ENCODE measurements around the gene BHLHA15. TPM values are rescaled to one million over a fixed set of nuclear protein-coding genes. Genes with fewer than 3 reads are reported as not detected.

The BHLHA15 gene
- total and polyA plus RNA-seq, 3 donors from 2014 or later, result 0.50 to 2.4 TPM; not detected in 1

- TF ChIP-seq CTCF (IDR thresholded peaks at IDR 0.05) (peak; percentile 33 to 71 (median 52)), POLR2A (IDR thresholded peaks at IDR 0.05) (no peak)
- intact Hi-C loops (cut with DNase I; ENCODE audit: low total_unique reads), result loop anchor here (5.0 to 10.0 kb wide), 2 partner anchors 61 to 144 kb away; partner anchors contain the start of gene LMTK2
- Histone ChIP-seq H3K9me3 (no peaks in the 10 kb centered on the region), H3K36me3 (ENCODE audit: low read depth, missing control alignments) (no peaks in the 10 kb centered on the region), H3K4me1 (peaks cover 12% of the 10 kb centered on the region), H3K4me3 (no peak overlapping the region), H3K27me3 (no peaks in the 10 kb centered on the region), H3K27ac (no peak overlapping the region)
- WGBS, 2 donors, result 68% methylated on average over 14 to 17 of the region's 18 CpGs
- DNase-seq, result peak; percentile 76
These were observed 45.2 kb upstream of the BHLHA15 start for GRCh38 chr7:98165827-98166667.

- H3K27me3 ChIP-seq, result no peaks in the 10 kb centered on the region
- no peak for DNase-seq
- H3K4me1 ChIP-seq, result peaks cover 12% of the 10 kb centered on the region
- WGBS, 2 donors, result 63 to 82% methylated on average over 2 of the region's 2 CpGs
- no peaks in the 10 kb centered on the region for H3K36me3 ChIP-seq (ENCODE audit: low read depth, missing control alignments)
- no peak overlapping the region for H3K27ac ChIP-seq
- intact Hi-C loops (cut with DNase I; ENCODE audit: low total_unique reads), result loop anchor here (5.0 to 10.0 kb wide), 2 partner anchors 62 to 144 kb away; partner anchors contain the start of gene LMTK2
- TF ChIP-seq CTCF (IDR thresholded peaks at IDR 0.05), result no peak
- TF ChIP-seq POLR2A (IDR thresholded peaks at IDR 0.05), result no peak
- H3K9me3 ChIP-seq, result no peaks in the 10 kb centered on the region
- no peak overlapping the region for H3K4me3 ChIP-seq
These were observed 44.6 kb upstream of the BHLHA15 start for GRCh38 chr7:98166668-98166970.

- no peak for TF ChIP-seq POLR2A (IDR thresholded peaks at IDR 0.05)
- TF ChIP-seq CTCF (IDR thresholded peaks at IDR 0.05), result no peak
- Histone ChIP-seq H3K27ac (no peak overlapping the region), H3K9me3 (no peaks in the 10 kb centered on the region), H3K27me3 (no peaks in the 10 kb centered on the region), H3K36me3 (ENCODE audit: low read depth, missing control alignments) (no peaks in the 10 kb centered on the region), H3K4me1 (peaks cover 12% of the 10 kb centered on the region), H3K4me3 (no peak overlapping the region)
- DNase-seq, result no peak
- 92 to 94% methylated on average over 15 of the region's 15 CpGs for WGBS, 2 donors
- intact Hi-C loops (cut with DNase I; ENCODE audit: low total_unique reads), result loop anchor here (5.0 to 10.0 kb wide), 2 partner anchors 63 to 145 kb away; partner anchors contain the start of gene LMTK2
These were observed 43.6 kb upstream of the BHLHA15 start for GRCh38 chr7:98167653-98168052.

DNA sequence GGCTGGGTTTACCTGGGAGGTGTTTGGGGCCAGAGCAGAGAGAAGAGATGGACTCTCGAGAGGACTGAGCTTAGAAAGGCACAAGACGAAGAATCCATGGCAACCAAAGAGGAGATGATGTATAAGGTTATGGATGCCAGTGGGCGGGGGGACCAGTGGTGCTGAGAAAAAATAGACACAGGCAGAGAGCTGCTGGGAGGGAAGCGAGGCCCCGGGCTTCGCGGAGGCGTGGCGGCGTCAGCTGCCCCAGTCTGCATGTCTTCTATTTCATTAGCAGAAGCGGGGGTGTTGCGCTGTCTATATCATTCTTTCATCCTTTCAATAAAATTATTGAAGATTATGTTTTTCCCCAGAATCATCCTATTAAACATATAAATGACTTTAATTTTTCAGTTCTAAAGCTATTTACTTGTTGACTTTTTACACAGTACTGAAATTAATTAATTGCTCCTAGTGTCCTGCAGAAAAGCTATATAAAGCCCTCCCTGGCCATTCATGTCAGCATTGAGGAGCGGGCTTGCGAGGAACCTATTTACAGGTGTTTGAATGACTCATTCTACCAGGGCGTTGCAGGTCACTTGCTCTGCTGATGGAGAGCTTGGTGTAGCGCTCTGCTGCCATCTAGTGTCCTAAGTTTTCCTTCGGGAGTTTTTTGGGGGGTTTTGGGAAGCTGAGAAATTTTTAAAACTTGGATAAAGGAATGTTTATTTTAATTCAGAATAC, 42.9 kb upstream of the BHLHA15 start:
- Histone ChIP-seq H3K27ac (no peak overlapping the region), H3K4me1 (peaks cover 12% of the 10 kb centered on the region), H3K36me3 (ENCODE audit: low read depth, missing control alignments) (no peaks in the 10 kb centered on the region), H3K27me3 (no peaks in the 10 kb centered on the region), H3K4me3 (no peak overlapping the region), H3K9me3 (no peaks in the 10 kb centered on the region)
- TF ChIP-seq CTCF (IDR thresholded peaks at IDR 0.05), result peak; percentile 56 to 78 (median 72)
- no peak for TF ChIP-seq POLR2A (IDR thresholded peaks at IDR 0.05)
- intact Hi-C loops (cut with DNase I; ENCODE audit: low total_unique reads), result loop anchor here (5.0 to 10.0 kb wide), 2 partner anchors 64 to 146 kb away; partner anchors contain the start of gene LMTK2
- WGBS, 2 donors, result 69 to 75% methylated on average over 17 of the region's 17 CpGs
- peak; percentile 81 for DNase-seq
